OCI-LY1 (cell line): ENCODE data around the gene SORBS1.

Source experiments
- H2AFZ ChIP-seq: fragments of 200-600 bp; sonication (generic), shearing (Covaris generic); 2 replicates; pipeline ENCODE4 v1.6.0; 2014; ENCODE audit warnings: antibody characterized with exemption, mild to moderate bottlenecking, low read length
- H3F3A ChIP-seq: fragments of 200-600 bp; sonication (generic), shearing (Covaris generic); 2 replicates; pipeline ENCODE4 v1.6.0; 2014; ENCODE audit warnings: mild to moderate bottlenecking, antibody characterized with exemption, low read length, moderate library complexity; ENCODE audit not compliant: insufficient read depth
- H3K27ac ChIP-seq: fragments of 200-600 bp; sonication (generic); 2 replicates; pipeline ENCODE4 v1.5.1; 2014; ENCODE audit warnings: low read length, mixed run types, mild to moderate bottlenecking, low read depth; ENCODE audit not compliant: poor library complexity, severe bottlenecking
- H3K27me3 ChIP-seq: fragments of 200-600 bp; sonication (generic); 2 replicates; pipeline ENCODE4 v1.6.0; 2014; ENCODE audit warnings: antibody characterized with exemption, mild to moderate bottlenecking, low read length, moderate library complexity; ENCODE audit not compliant: insufficient read depth
- H3K36me3 ChIP-seq: fragments of 200-600 bp; sonication (generic); 2 replicates; pipeline ENCODE4 v1.6.1; 2014; ENCODE audit warnings: mild to moderate bottlenecking, antibody characterized with exemption, low read length, moderate library complexity, mixed read lengths; ENCODE audit not compliant: insufficient read depth
- H3K4me1 ChIP-seq: fragments of 200-600 bp; sonication (generic); 2 replicates; pipeline ENCODE4 v1.5.1; 2014; ENCODE audit warnings: mild to moderate bottlenecking, low read length, moderate library complexity; ENCODE audit not compliant: insufficient read depth, severe bottlenecking
- H3K4me2 ChIP-seq: fragments of 200-600 bp; sonication (generic), shearing (Covaris generic); 2 replicates; pipeline ENCODE4 v1.6.1; 2014; ENCODE audit warnings: low read length
- H3K4me3 ChIP-seq: fragments of 200-600 bp; sonication (generic); 2 replicates; pipeline ENCODE4 v1.5.1; 2014; ENCODE audit warnings: low read length, low read depth, mild to moderate bottlenecking, mixed read lengths; ENCODE audit not compliant: poor library complexity, severe bottlenecking
- H3K79me2 ChIP-seq: fragments of 200-600 bp; shearing (Covaris generic); 2 replicates; pipeline ENCODE4 v1.6.1; 2016; ENCODE audit warnings: mixed run types, low read length, mixed read lengths; ENCODE audit not compliant: insufficient read depth
- H3K9ac ChIP-seq: fragments of 200-600 bp; sonication (generic), shearing (Covaris generic); 2 replicates; pipeline ENCODE4 v1.6.1; 2014; ENCODE audit warnings: mild to moderate bottlenecking, low read length, mixed read lengths
- H3K9me2 ChIP-seq: fragments of 200-600 bp; sonication (generic), shearing (Covaris generic); 2 replicates; pipeline ENCODE4 v1.6.1; 2014; ENCODE audit warnings: low read depth, mild to moderate bottlenecking, low read length, mixed read lengths
- H3K9me3 ChIP-seq: fragments of 200-600 bp; shearing (Covaris generic); 2 replicates; pipeline ENCODE4 v1.6.1; 2014; ENCODE audit warnings: low read length, mixed read lengths
- H4K20me1 ChIP-seq: fragments of 200-600 bp; sonication (generic), shearing (Covaris generic); 2 replicates; pipeline ENCODE4 v1.6.0; 2016; ENCODE audit warnings: mild to moderate bottlenecking, low read length; ENCODE audit not compliant: insufficient read depth
- EZH2 ChIP-seq: fragments of 200-600 bp; sonication (generic), shearing (Covaris generic); IDR thresholded peaks from 2 replicates; pipeline ENCODE4 v1.8.0; 2017; ENCODE audit warnings: borderline replicate concordance, mixed run types, mild to moderate bottlenecking, antibody characterized with exemption, low read length, moderate library complexity, mixed read lengths
- TF ChIP-seq, protein P1 (sequence below): fragments of 200-600 bp; sonication (generic), shearing (Covaris generic); IDR thresholded peaks from 2 replicates; pipeline ENCODE4 v1.5.1; 2017; ENCODE audit warnings: mild to moderate bottlenecking, antibody characterized with exemption, low read length, moderate library complexity, mixed read lengths

The SORBS1 gene

DNA sequence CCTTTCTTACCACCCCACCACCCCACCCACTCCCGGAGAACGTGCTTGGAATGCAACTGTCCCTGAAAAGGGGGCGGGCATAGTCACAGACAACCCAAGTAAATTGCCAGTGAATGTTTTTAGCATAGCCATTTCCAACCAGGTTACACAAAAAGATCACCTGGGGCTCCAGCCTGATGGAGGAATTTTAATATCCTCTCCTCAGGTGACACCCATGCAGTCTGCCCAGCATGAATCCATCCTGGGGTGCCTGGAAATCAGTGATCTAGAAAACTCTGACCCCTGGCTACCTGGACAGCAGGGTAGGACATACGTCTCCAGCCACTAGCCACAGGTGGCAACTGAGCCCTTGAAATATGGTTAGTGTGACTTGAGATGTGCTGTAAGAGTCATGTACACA lies 61.1 kb downstream of the SORBS1 start:
- no peak overlapping the region for H3K4me3 ChIP-seq
- H3K4me1 ChIP-seq, result no peaks in the 10 kb centered on the region
- H3F3A ChIP-seq, result no peaks in the 10 kb centered on the region

DNA sequence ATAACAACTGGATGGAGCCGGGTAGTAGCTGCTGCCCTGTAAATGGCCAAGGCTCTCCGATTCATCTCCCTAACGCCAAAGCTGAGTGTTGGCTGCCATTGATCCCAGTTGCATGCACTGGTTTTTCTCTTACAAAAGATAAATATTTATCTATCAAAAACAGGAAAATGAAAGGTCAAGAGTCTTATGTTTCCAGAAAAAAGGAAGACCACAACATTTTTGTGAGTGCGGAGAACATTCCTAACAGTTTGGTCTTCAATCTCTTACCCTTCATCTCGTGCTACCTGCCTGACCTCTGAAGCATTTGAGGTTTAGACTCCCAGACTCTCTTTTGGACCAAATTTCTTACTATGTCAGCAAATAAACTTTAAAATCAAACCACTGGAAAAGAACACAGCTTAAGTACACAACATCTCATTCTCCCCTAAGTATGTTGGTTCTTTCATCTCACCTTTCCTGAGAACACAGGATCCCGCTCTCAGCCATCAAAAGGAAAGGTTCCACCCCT lies 61.6 kb downstream of the SORBS1 start:
- Histone ChIP-seq H3K36me3 (no peaks in the 10 kb centered on the region), H3K9ac (no peak overlapping the region), H3K27ac (no peak overlapping the region), H3F3A (no peaks in the 10 kb centered on the region), H3K4me1 (no peaks in the 10 kb centered on the region), H2AFZ (no peak overlapping the region), H3K27me3 (no peaks in the 10 kb centered on the region), H3K9me2 (no peaks in the 10 kb centered on the region), H3K9me3 (no peaks in the 10 kb centered on the region), H3K4me3 (no peak overlapping the region), H3K4me2 (no peak overlapping the region), H3K79me2 (no peaks in the 10 kb centered on the region), H4K20me1 (no peaks in the 10 kb centered on the region)
- no peak for TF ChIP-seq EZH2
- TF ChIP-seq, protein P1, sequence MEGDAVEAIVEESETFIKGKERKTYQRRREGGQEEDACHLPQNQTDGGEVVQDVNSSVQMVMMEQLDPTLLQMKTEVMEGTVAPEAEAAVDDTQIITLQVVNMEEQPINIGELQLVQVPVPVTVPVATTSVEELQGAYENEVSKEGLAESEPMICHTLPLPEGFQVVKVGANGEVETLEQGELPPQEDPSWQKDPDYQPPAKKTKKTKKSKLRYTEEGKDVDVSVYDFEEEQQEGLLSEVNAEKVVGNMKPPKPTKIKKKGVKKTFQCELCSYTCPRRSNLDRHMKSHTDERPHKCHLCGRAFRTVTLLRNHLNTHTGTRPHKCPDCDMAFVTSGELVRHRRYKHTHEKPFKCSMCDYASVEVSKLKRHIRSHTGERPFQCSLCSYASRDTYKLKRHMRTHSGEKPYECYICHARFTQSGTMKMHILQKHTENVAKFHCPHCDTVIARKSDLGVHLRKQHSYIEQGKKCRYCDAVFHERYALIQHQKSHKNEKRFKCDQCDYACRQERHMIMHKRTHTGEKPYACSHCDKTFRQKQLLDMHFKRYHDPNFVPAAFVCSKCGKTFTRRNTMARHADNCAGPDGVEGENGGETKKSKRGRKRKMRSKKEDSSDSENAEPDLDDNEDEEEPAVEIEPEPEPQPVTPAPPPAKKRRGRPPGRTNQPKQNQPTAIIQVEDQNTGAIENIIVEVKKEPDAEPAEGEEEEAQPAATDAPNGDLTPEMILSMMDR, result no peak

More for the DNA sequence above, 61.1 kb downstream of the SORBS1 start:
- H3K79me2 ChIP-seq, result no peaks in the 10 kb centered on the region
- no peaks in the 10 kb centered on the region for H4K20me1 ChIP-seq
- H2AFZ ChIP-seq, result no peak overlapping the region
- no peak overlapping the region for H3K27ac ChIP-seq
- TF ChIP-seq, protein P1, result no peak
- no peak for TF ChIP-seq EZH2
- no peaks in the 10 kb centered on the region for H3K27me3 ChIP-seq
- H3K9me3 ChIP-seq, result no peaks in the 10 kb centered on the region
- no peak overlapping the region for H3K9ac ChIP-seq
- H3K4me2 ChIP-seq, result no peak overlapping the region
- H3K9me2 ChIP-seq, result no peaks in the 10 kb centered on the region
- H3K36me3 ChIP-seq, result no peaks in the 10 kb centered on the region

DNA sequence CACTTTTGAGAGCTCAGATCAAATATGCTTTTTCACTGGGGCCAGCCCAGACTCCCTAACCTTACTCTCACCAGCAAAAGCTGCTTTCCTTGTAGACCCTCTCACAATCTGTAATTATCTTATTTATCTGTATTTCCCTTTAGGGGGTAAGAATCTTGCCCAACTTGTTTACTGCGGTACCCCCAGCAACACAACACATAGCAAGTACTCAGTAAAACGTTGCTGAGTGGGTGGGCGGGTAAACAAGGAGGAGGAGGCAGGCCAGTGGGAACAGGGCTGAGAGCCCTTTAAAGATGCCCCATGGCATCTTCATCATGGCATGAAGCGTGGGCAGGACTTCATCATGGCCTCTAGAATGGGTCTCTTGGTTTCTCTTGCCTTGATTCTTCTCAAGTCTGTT lies 64.2 kb downstream of the SORBS1 start:
- H4K20me1 ChIP-seq, result no peaks in the 10 kb centered on the region
- TF ChIP-seq EZH2, result no peak
- TF ChIP-seq, protein P1, result no peak

More for the DNA sequence above, 64.2 kb downstream of the SORBS1 start:
- H3K27ac ChIP-seq, result no peak overlapping the region
- no peaks in the 10 kb centered on the region for H3F3A ChIP-seq
- no peaks in the 10 kb centered on the region for H3K4me1 ChIP-seq
- H3K4me3 ChIP-seq, result no peak overlapping the region
- H3K9me2 ChIP-seq, result no peaks in the 10 kb centered on the region
- no peak overlapping the region for H3K9ac ChIP-seq
- no peak overlapping the region for H3K4me2 ChIP-seq
- H3K27me3 ChIP-seq, result no peaks in the 10 kb centered on the region
- no peaks in the 10 kb centered on the region for H3K9me3 ChIP-seq
- H3K79me2 ChIP-seq, result no peaks in the 10 kb centered on the region
- H3K36me3 ChIP-seq, result no peaks in the 10 kb centered on the region
- H2AFZ ChIP-seq, result no peak overlapping the region
